GM12892 (cell line): ENCODE measurements around the gene MCAT.

Source experiments
- POLR2A ChIP-seq: IDR thresholded peaks from 2 replicates; pipeline ENCODE4 v1.6.1; 2011; ENCODE audit warnings: low read depth, low read length, control low read depth
- POLR2AphosphoS5 ChIP-seq: IDR thresholded peaks from 2 replicates; pipeline ENCODE4 v1.6.1; 2011; ENCODE audit warnings: low read depth, low read length, control low read depth

- TF ChIP-seq POLR2A (no peak), POLR2AphosphoS5 (no peak)
Measured at GRCh38 chr22:43164636-43165035, 21.4 kb upstream of the MCAT start.
